ENCODE data around the gene NTRK3. TPM values are rescaled to one million over a fixed set of nuclear protein-coding genes. Genes with fewer than 3 reads are reported as not detected.

The NTRK3 gene
- total RNA-seq, 1 experiment from 2014 or later, result not detected

GRCh38 chr15:88031461-88031860 is 225.1 kb downstream of the NTRK3 start:
- DNase-seq, result no peak
- BruUV-seq (replicated peaks), result no TSS peak
- H3K27me3 ChIP-seq (ENCODE audit: insufficient read depth, low read depth), result peaks cover 14% of the 10 kb centered on the region; the same call in 1 of the 2 replicates
- H4K20me1 ChIP-seq (ENCODE audit: insufficient read depth), result no peaks in the 10 kb centered on the region
- no peak overlapping the region for H2AFZ ChIP-seq
- no peaks in the 10 kb centered on the region for H3K36me3 ChIP-seq (ENCODE audit: low read depth)
- H3K9me3 ChIP-seq (ENCODE audit: insufficient read depth, low read depth), result no peaks in the 10 kb centered on the region
- H3K4me3 ChIP-seq, result no peak overlapping the region
- no peaks in the 10 kb centered on the region for H3K4me1 ChIP-seq (replicated peaks; ENCODE audit: insufficient read depth)
- POLR2A ChIA-PET (ENCODE audit: unreplicated experiment), result no interaction called here
- no peaks in the 10 kb centered on the region for H3K9me2 ChIP-seq (ENCODE audit: insufficient read depth)
- H3K79me2 ChIP-seq (ENCODE audit: low read depth), result no peaks in the 10 kb centered on the region
- no peak overlapping the region for H3K4me2 ChIP-seq
- TF ChIP-seq EZH2 (IDR thresholded peaks at IDR 0.05; ENCODE audit: low read depth) (no peak), CTCF (conservative IDR thresholded peaks at IDR 0.05) (no peak)
- H3K27ac ChIP-seq, result no peak overlapping the region
- CTCF ChIA-PET, result no interaction called here
- H3F3A ChIP-seq (ENCODE audit: insufficient read depth, low read depth), result no peaks in the 10 kb centered on the region
- intact Hi-C loops (cut with micrococcal nuclease; ENCODE audit: unreplicated experiment), result no loop called here

- DNase-seq, result no peak
- peaks cover 19% of the 10 kb centered on the region; the same call in 1 of the 2 replicates for H3K27me3 ChIP-seq (ENCODE audit: insufficient read depth, low read depth)
- no peak overlapping the region for H3K27ac ChIP-seq
- H2AFZ ChIP-seq, result no peak overlapping the region
- no peaks in the 10 kb centered on the region for H3F3A ChIP-seq (ENCODE audit: insufficient read depth, low read depth)
- no peaks in the 10 kb centered on the region for H3K36me3 ChIP-seq (ENCODE audit: low read depth)
- POLR2A ChIA-PET (ENCODE audit: unreplicated experiment), result no interaction called here
- H3K4me2 ChIP-seq, result no peak overlapping the region
- BruUV-seq (replicated peaks), result no TSS peak
- CTCF ChIA-PET, result no interaction called here
- H3K9me3 ChIP-seq (ENCODE audit: insufficient read depth, low read depth), result no peaks in the 10 kb centered on the region
- H3K4me3 ChIP-seq, result no peak overlapping the region
- no peaks in the 10 kb centered on the region for H3K79me2 ChIP-seq (ENCODE audit: low read depth)
- no peaks in the 10 kb centered on the region for H3K4me1 ChIP-seq (replicated peaks; ENCODE audit: insufficient read depth)
- H4K20me1 ChIP-seq (ENCODE audit: insufficient read depth), result no peaks in the 10 kb centered on the region
- no peak for TF ChIP-seq CTCF (conservative IDR thresholded peaks at IDR 0.05)
- no peak for TF ChIP-seq EZH2 (IDR thresholded peaks at IDR 0.05; ENCODE audit: low read depth)
- intact Hi-C loops (cut with micrococcal nuclease; ENCODE audit: unreplicated experiment), result no loop called here
- H3K9me2 ChIP-seq (ENCODE audit: insufficient read depth), result no peaks in the 10 kb centered on the region
These were observed 226.8 kb downstream of the NTRK3 start for GRCh38 chr15:88029696-88030095.

GRCh38 chr15:88028024-88028423 is 228.5 kb downstream of the NTRK3 start:
- TF ChIP-seq CTCF (conservative IDR thresholded peaks at IDR 0.05), result no peak
- TF ChIP-seq EZH2 (IDR thresholded peaks at IDR 0.05; ENCODE audit: low read depth), result no peak
- Histone ChIP-seq H3F3A (ENCODE audit: insufficient read depth, low read depth) (no peaks in the 10 kb centered on the region), H3K9me3 (ENCODE audit: insufficient read depth, low read depth) (no peaks in the 10 kb centered on the region), H2AFZ (no peak overlapping the region), H3K79me2 (ENCODE audit: low read depth) (no peaks in the 10 kb centered on the region), H3K27me3 (ENCODE audit: insufficient read depth, low read depth) (peaks cover 19% of the 10 kb centered on the region; the same call in 1 of the 2 replicates), H3K27ac (no peak overlapping the region), H3K4me1 (replicated peaks; ENCODE audit: insufficient read depth) (no peaks in the 10 kb centered on the region), H3K4me3 (no peak overlapping the region), H3K36me3 (ENCODE audit: low read depth) (no peaks in the 10 kb centered on the region), H3K9me2 (ENCODE audit: insufficient read depth) (no peaks in the 10 kb centered on the region), H3K4me2 (no peak overlapping the region), H4K20me1 (ENCODE audit: insufficient read depth) (no peaks in the 10 kb centered on the region)
- ChIA-PET CTCF (no interaction called here), POLR2A (ENCODE audit: unreplicated experiment) (no interaction called here)
- no peak for DNase-seq
- no TSS peak for BruUV-seq (replicated peaks)
- intact Hi-C loops (cut with micrococcal nuclease; ENCODE audit: unreplicated experiment), result no loop called here

Measured in PC-9 (cell line).